OCI-LY1 (cell line): Measurements from ENCODE around the gene RPL41.

Experiments used
- H2AFZ ChIP-seq: fragments of 200-600 bp; sonication (generic), shearing (Covaris generic); 2 replicates; pipeline ENCODE4 v1.6.0; 2014; ENCODE audit warnings: antibody characterized with exemption, mild to moderate bottlenecking, low read length
- H3F3A ChIP-seq: fragments of 200-600 bp; sonication (generic), shearing (Covaris generic); 2 replicates; pipeline ENCODE4 v1.6.0; 2014; ENCODE audit warnings: mild to moderate bottlenecking, antibody characterized with exemption, low read length, moderate library complexity; ENCODE audit not compliant: insufficient read depth
- H3K27ac ChIP-seq: fragments of 200-600 bp; sonication (generic); 2 replicates; pipeline ENCODE4 v1.5.1; 2014; ENCODE audit warnings: low read length, mixed run types, mild to moderate bottlenecking, low read depth; ENCODE audit not compliant: poor library complexity, severe bottlenecking
- H3K27me3 ChIP-seq: fragments of 200-600 bp; sonication (generic); 2 replicates; pipeline ENCODE4 v1.6.0; 2014; ENCODE audit warnings: antibody characterized with exemption, mild to moderate bottlenecking, low read length, moderate library complexity; ENCODE audit not compliant: insufficient read depth
- H3K36me3 ChIP-seq: fragments of 200-600 bp; sonication (generic); 2 replicates; pipeline ENCODE4 v1.6.1; 2014; ENCODE audit warnings: mild to moderate bottlenecking, antibody characterized with exemption, low read length, moderate library complexity, mixed read lengths; ENCODE audit not compliant: insufficient read depth
- H3K4me1 ChIP-seq: fragments of 200-600 bp; sonication (generic); 2 replicates; pipeline ENCODE4 v1.5.1; 2014; ENCODE audit warnings: mild to moderate bottlenecking, low read length, moderate library complexity; ENCODE audit not compliant: insufficient read depth, severe bottlenecking
- H3K4me2 ChIP-seq: fragments of 200-600 bp; sonication (generic), shearing (Covaris generic); 2 replicates; pipeline ENCODE4 v1.6.1; 2014; ENCODE audit warnings: low read length
- H3K4me3 ChIP-seq: fragments of 200-600 bp; sonication (generic); 2 replicates; pipeline ENCODE4 v1.5.1; 2014; ENCODE audit warnings: low read length, low read depth, mild to moderate bottlenecking, mixed read lengths; ENCODE audit not compliant: poor library complexity, severe bottlenecking
- H3K79me2 ChIP-seq: fragments of 200-600 bp; shearing (Covaris generic); 2 replicates; pipeline ENCODE4 v1.6.1; 2016; ENCODE audit warnings: mixed run types, low read length, mixed read lengths; ENCODE audit not compliant: insufficient read depth
- H3K9ac ChIP-seq: fragments of 200-600 bp; sonication (generic), shearing (Covaris generic); 2 replicates; pipeline ENCODE4 v1.6.1; 2014; ENCODE audit warnings: mild to moderate bottlenecking, low read length, mixed read lengths
- H3K9me2 ChIP-seq: fragments of 200-600 bp; sonication (generic), shearing (Covaris generic); 2 replicates; pipeline ENCODE4 v1.6.1; 2014; ENCODE audit warnings: low read depth, mild to moderate bottlenecking, low read length, mixed read lengths
- H3K9me3 ChIP-seq: fragments of 200-600 bp; shearing (Covaris generic); 2 replicates; pipeline ENCODE4 v1.6.1; 2014; ENCODE audit warnings: low read length, mixed read lengths
- H4K20me1 ChIP-seq: fragments of 200-600 bp; sonication (generic), shearing (Covaris generic); 2 replicates; pipeline ENCODE4 v1.6.0; 2016; ENCODE audit warnings: mild to moderate bottlenecking, low read length; ENCODE audit not compliant: insufficient read depth
- CTCF ChIP-seq: fragments of 200-600 bp; sonication (generic), shearing (Covaris generic); IDR thresholded peaks from 2 replicates; pipeline ENCODE4 v1.5.1; 2017; ENCODE audit warnings: mild to moderate bottlenecking, antibody characterized with exemption, low read length, moderate library complexity, mixed read lengths
- EZH2 ChIP-seq: fragments of 200-600 bp; sonication (generic), shearing (Covaris generic); IDR thresholded peaks from 2 replicates; pipeline ENCODE4 v1.8.0; 2017; ENCODE audit warnings: borderline replicate concordance, mixed run types, mild to moderate bottlenecking, antibody characterized with exemption, low read length, moderate library complexity, mixed read lengths

RPL41 gene

GRCh38 chr12:56078427-56078826, 38.0 kb upstream of the RPL41 start:
- no peak overlapping the region for H3K9ac ChIP-seq
- no peaks in the 10 kb centered on the region for H3F3A ChIP-seq
- H2AFZ ChIP-seq = no peak overlapping the region
- no peaks in the 10 kb centered on the region for H3K36me3 ChIP-seq
- H3K4me3 ChIP-seq = no peak overlapping the region
- peaks cover 19% of the 10 kb centered on the region for H3K4me1 ChIP-seq
- H3K27ac ChIP-seq = no peak overlapping the region
- no peaks in the 10 kb centered on the region for H4K20me1 ChIP-seq
- no peaks in the 10 kb centered on the region for H3K79me2 ChIP-seq
- TF ChIP-seq EZH2 = no peak
- TF ChIP-seq CTCF = no peak
- H3K4me2 ChIP-seq = no peak overlapping the region
- peaks cover 12% of the 10 kb centered on the region for H3K27me3 ChIP-seq
- H3K9me3 ChIP-seq = no peaks in the 10 kb centered on the region
- H3K9me2 ChIP-seq = no peaks in the 10 kb centered on the region

- Histone ChIP-seq H3K27me3 (peaks cover 12% of the 10 kb centered on the region), H3K9me3 (no peaks in the 10 kb centered on the region), H3K27ac (no peak overlapping the region), H2AFZ (peak overlapping the region; percentile 31; the same call in 1 of the 2 replicates), H3K9me2 (no peaks in the 10 kb centered on the region), H3K36me3 (no peaks in the 10 kb centered on the region), H3K79me2 (no peaks in the 10 kb centered on the region), H3K4me2 (peak overlapping the region; percentile 89), H3K4me3 (peak overlapping the region; percentile 67), H3K4me1 (peaks cover 19% of the 10 kb centered on the region), H3F3A (no peaks in the 10 kb centered on the region), H4K20me1 (no peaks in the 10 kb centered on the region), H3K9ac (peak overlapping the region; percentile 57)
- TF ChIP-seq EZH2 (no peak), CTCF (peak; percentile 58)
Observed at GRCh38 chr12:56078931-56079722, 37.3 kb upstream of the RPL41 start.

- no peaks in the 10 kb centered on the region for H4K20me1 ChIP-seq
- no peak within 1 kb of the TSS for H3K27ac ChIP-seq
- H3K4me3 ChIP-seq = peak within 1 kb of the TSS; percentile 67
- H3F3A ChIP-seq = no peaks in the 10 kb centered on the region
- TF ChIP-seq CTCF (no peak), EZH2 (no peak)
- peak within 1 kb of the TSS; percentile 31; the same call in 1 of the 2 replicates for H2AFZ ChIP-seq
- peak within 1 kb of the TSS; percentile 89 for H3K4me2 ChIP-seq
- H3K79me2 ChIP-seq = no peaks in the 10 kb centered on the region
- peaks cover 12% of the 10 kb centered on the region for H3K27me3 ChIP-seq
- no peaks in the 10 kb centered on the region for H3K36me3 ChIP-seq
- H3K4me1 ChIP-seq = peaks cover 19% of the 10 kb centered on the region
- H3K9me2 ChIP-seq = no peaks in the 10 kb centered on the region
- peak within 1 kb of the TSS; percentile 57 for H3K9ac ChIP-seq
- no peaks in the 10 kb centered on the region for H3K9me3 ChIP-seq
Observed at GRCh38 chr12:56079723-56080555, 36.5 kb upstream of the RPL41 start, which contains the start of gene ERBB3. Gene ERBB3 (plus strand): TSS chr12:56080165. CDS start chr12:56080301, 136 bp downstream.
